Caki2 (cell line): ENCODE measurements around the gene PRSS12. TPM values are rescaled to one million over a fixed set of nuclear protein-coding genes. Genes with fewer than 3 reads are reported as not detected.
"Not testable (repeated sequence)": the region's sequence is repeated elsewhere in the genome, so short reads cannot be mapped to it uniquely, and the experiment has no call there.

Source experiments
- DNase-seq: peaks from one replicate; pipeline ENCODE4 v3.0.0-alpha.2; 2015; ENCODE audit warnings: low read depth
- in situ Hi-C: cut with HindIII; loops from 2 replicates; pipeline ENCODE4 v1.10.0; 2016; ENCODE audit warnings: low sequenced_read_pairs, low pct_unique_long_range_greater_than_20kb, mixed read lengths
- total RNA-seq: library from RNA; depleted of rRNA; stranded (reverse); fragments of >200 nt; shearing (Covaris generic); gene quantifications from 2 replicates; pipeline ENCODE4 v1.2.3, GENCODE V29; 2014; ENCODE audit warnings: low replicate concordance

PRSS12 gene
- total RNA-seq, 1 experiment from 2014 or later, result 0.68 TPM

- in situ Hi-C loops, result no loop called here
- DNase-seq, result no peak
These were observed 17.5 kb downstream of the PRSS12 start for GRCh38 chr4:118335324-118335723.

GRCh38 chr4:118331352-118331751, 21.5 kb downstream of the PRSS12 start:
- in situ Hi-C loops, result no loop called here
- no peak for DNase-seq

GRCh38 chr4:118329849-118330248, 23.0 kb downstream of the PRSS12 start:
- in situ Hi-C loops, result no loop called here
- DNase-seq, result no peak

- in situ Hi-C loops, result no loop called here
- no peak for DNase-seq
These were observed 25.1 kb downstream of the PRSS12 start for GRCh38 chr4:118327554-118328241.

GRCh38 chr4:118326585-118326984, 26.2 kb downstream of the PRSS12 start:
- no peak for DNase-seq
- in situ Hi-C loops, result no loop called here

- no peak for DNase-seq
- in situ Hi-C loops, result no loop called here
These were observed 27.4 kb downstream of the PRSS12 start for GRCh38 chr4:118325431-118325830.

- in situ Hi-C loops, result no loop called here
- DNase-seq, result no peak
These were observed 29.8 kb downstream of the PRSS12 start for GRCh38 chr4:118322831-118323502.

GRCh38 chr4:118318931-118319330, 33.9 kb downstream of the PRSS12 start:
- no peak for DNase-seq
- in situ Hi-C loops, result no loop called here

- in situ Hi-C loops, result no loop called here
- no peak for DNase-seq
These were observed 35.1 kb downstream of the PRSS12 start for GRCh38 chr4:118317691-118318090.

GRCh38 chr4:118314221-118314620, 38.6 kb downstream of the PRSS12 start:
- no peak for DNase-seq
- in situ Hi-C loops, result no loop called here

GRCh38 chr4:118313098-118313497, 39.7 kb downstream of the PRSS12 start:
- no peak for DNase-seq
- in situ Hi-C loops, result no loop called here

- DNase-seq, result no peak
- in situ Hi-C loops, result no loop called here
These were observed 44.3 kb downstream of the PRSS12 start for GRCh38 chr4:118308306-118309030.

GRCh38 chr4:118307643-118308042, 45.2 kb downstream of the PRSS12 start:
- in situ Hi-C loops, result no loop called here
- no peak for DNase-seq

GRCh38 chr4:118299619-118300018, 53.2 kb downstream of the PRSS12 start:
- DNase-seq, in situ Hi-C loops: not testable (repeated sequence)

GRCh38 chr4:118296729-118297128, 56.1 kb downstream of the PRSS12 start:
- in situ Hi-C loops, result no loop called here
- no peak for DNase-seq

- DNase-seq, result no peak
- in situ Hi-C loops, result no loop called here
These were observed 61.9 kb downstream of the PRSS12 start for GRCh38 chr4:118290951-118291350.

- no peak for DNase-seq
- in situ Hi-C loops, result no loop called here
These were observed 63.0 kb downstream of the PRSS12 start for GRCh38 chr4:118289794-118290193.

GRCh38 chr4:118287711-118288451, 64.9 kb downstream of the PRSS12 start:
- in situ Hi-C loops, result no loop called here
- DNase-seq, result no peak

GRCh38 chr4:118286685-118287084, 66.1 kb downstream of the PRSS12 start:
- in situ Hi-C loops, result no loop called here
- no peak for DNase-seq
